ENCODE data around the gene TRMT6. TPM values are rescaled to one million over a fixed set of nuclear protein-coding genes. Genes with fewer than 3 reads are reported as not detected.
A peak's percentile ranks its signal among the peaks of the same experiment; 100 is the strongest.

Gene TRMT6
- total RNA-seq, 1 experiment from 2014 or later, result 13.2 TPM

GRCh38 chr20:5919626-5920544 is 30.4 kb downstream of the TRMT6 start:
- H3K27me3 ChIP-seq (ENCODE audit: insufficient read depth, low read length), result peaks cover 8% of the 10 kb centered on the region; the same call in 1 of the 2 replicates
- H4K20me1 ChIP-seq (ENCODE audit: insufficient read depth), result no peaks in the 10 kb centered on the region
- peak overlapping the region; percentile 53 for H3K4me2 ChIP-seq (ENCODE audit: low read length)
- ChIA-PET RAD21 (ENCODE audit: low non-redundant PET in 1 of 2, low total read pairs in 2 of 2, uncharacterized antibody in 2 of 2, unreplicated experiment in 2 of 2) (no interaction called here), POLR2A (interaction anchor here (0.6 kb wide), 1 partner anchor 83 kb away, joined by 3 read pairs; no protein-coding TSS in a partner anchor), CTCF (no interaction called here)
- no peak for TF ChIP-seq CBX3 (IDR thresholded peaks at IDR 0.05; ENCODE audit: low read depth)
- no peak for TF ChIP-seq ATF3 (IDR thresholded peaks at IDR 0.05)
- no peak for TF ChIP-seq ZBTB33 (IDR thresholded peaks at IDR 0.05; ENCODE audit: extremely low read depth, insufficient replicate concordance, low read length)
- TF ChIP-seq POLR2A (IDR thresholded peaks at IDR 0.05; ENCODE audit: borderline replicate concordance, extremely low read depth, insufficient read depth, insufficient read length), result no peak
- no peak for TF ChIP-seq MAX (IDR thresholded peaks at IDR 0.05)
- TF ChIP-seq SP1 (IDR thresholded peaks at IDR 0.05; ENCODE audit: low read depth), result no peak
- TF ChIP-seq CEBPB (IDR thresholded peaks at IDR 0.05; ENCODE audit: low read depth), result no peak
- no peak for TF ChIP-seq ELF1 (IDR thresholded peaks at IDR 0.05; ENCODE audit: borderline replicate concordance, low read depth)
- TF ChIP-seq EZH2phosphoT487 (IDR thresholded peaks at IDR 0.05; ENCODE audit: borderline replicate concordance), result no peak
- no peak for TF ChIP-seq YY1 (IDR thresholded peaks at IDR 0.05; ENCODE audit: extremely low read depth, insufficient replicate concordance, low read depth, low read length)
- TF ChIP-seq POLR2AphosphoS5 (IDR thresholded peaks at IDR 0.05; ENCODE audit: low read depth, low read length), result no peak
- no peak for TF ChIP-seq REST (IDR thresholded peaks at IDR 0.05; ENCODE audit: low read depth)
- no peaks in the 10 kb centered on the region for H3K9me2 ChIP-seq (ENCODE audit: insufficient read depth)
- H3K9ac ChIP-seq (ENCODE audit: low read length), result no peak overlapping the region
- H3K4me1 ChIP-seq (ENCODE audit: control insufficient read depth in 1 of 2, insufficient read depth in 2 of 2, low read length in 2 of 2), result peaks cover 11 to 23% of the 10 kb centered on the region in 2 experiments
- DNase-seq (ENCODE audit: low read depth, low spot score) (no peak), ATAC-seq (peak; percentile 57; the same call in 1 of the 2 replicates)
- intact Hi-C loops (cut with micrococcal nuclease), result no loop called here
- H3K9me3 ChIP-seq (ENCODE audit: control insufficient read depth in 1 of 2, insufficient read depth in 1 of 2, low read depth in 1 of 2, low read length in 2 of 2), result no peaks in the 10 kb centered on the region
- no peaks in the 10 kb centered on the region for H3K36me3 ChIP-seq (ENCODE audit: control insufficient read depth in 1 of 2, insufficient read depth in 2 of 2, low read length in 2 of 2)
- no peaks in the 10 kb centered on the region for H3K79me2 ChIP-seq (ENCODE audit: insufficient read depth, low read length)
- H3K4me3 ChIP-seq (replicated peaks in 1 of 2; ENCODE audit: low read depth in 1 of 2, low read length in 2 of 2), result no peak overlapping the region
- BruUV-seq (replicated peaks), result no TSS peak
- peak overlapping the region; percentile 48 for H2AFZ ChIP-seq (ENCODE audit: low read depth, low read length, poor library complexity, severe bottlenecking)
- H3K27ac ChIP-seq (ENCODE audit: low read depth, low read length), result no peak overlapping the region

All from HCT116 (cell line).